OCI-LY3 (cell line): ENCODE measurements around the gene INPP5A.

Experiments used
- H2AFZ ChIP-seq: fragments of 200-600, 300-600 bp; shearing (Covaris generic); 2 replicates; pipeline ENCODE4 v1.6.0; 2014; ENCODE audit warnings: antibody characterized with exemption, low read depth, low read length
- H3K27ac ChIP-seq: fragments of 200-600, 300-600 bp; sonication (generic); 2 replicates; pipeline ENCODE4 v1.5.1; 2014; ENCODE audit warnings: mild to moderate bottlenecking, low read length, moderate library complexity, mixed read lengths
- H3K27me3 ChIP-seq: fragments of 200-600, 300-600 bp; sonication (generic); 2 replicates; pipeline ENCODE4 v1.6.1; 2014; ENCODE audit warnings: low read depth, low read length, mixed read lengths
- H3K36me3 ChIP-seq: fragments of 200-600, 300-600 bp; sonication (generic); replicated peaks from 2 replicates; pipeline ENCODE3; 2014; ENCODE audit warnings: low read depth, low read length, mixed read lengths
- H3K4me1 ChIP-seq: fragments of 300-600, 200-600 bp; sonication (generic); 2 replicates; pipeline ENCODE4 v1.6.1; 2014; ENCODE audit warnings: low read length, mixed read lengths
- H3K4me2 ChIP-seq: fragments of 200-600, 300-600 bp; sonication (generic); 2 replicates; pipeline ENCODE4 v1.6.1; 2014; ENCODE audit warnings: low read length, mixed read lengths
- H3K4me3 ChIP-seq: fragments of 300-600, 200-600 bp; sonication (generic); 2 replicates; pipeline ENCODE4 v1.5.1; 2014; ENCODE audit warnings: antibody characterized with exemption, mild to moderate bottlenecking, low read length, moderate library complexity
- H3K79me2 ChIP-seq: fragments of 300-600, 200-600 bp; shearing (Covaris generic); 2 replicates; pipeline ENCODE4 v1.6.1; 2014; ENCODE audit warnings: mild to moderate bottlenecking, low read length, mixed read lengths
- H3K9ac ChIP-seq: fragments of 300-600, 200-600 bp; shearing (Covaris generic); 2 replicates; pipeline ENCODE4 v1.6.0; 2014; ENCODE audit warnings: mild to moderate bottlenecking, low read length, moderate library complexity
- H3K9me3 ChIP-seq: fragments of 200-600, 300-600 bp; shearing (Covaris generic); 2 replicates; pipeline ENCODE4 v1.6.1; 2014; ENCODE audit warnings: low read length, mixed read lengths; ENCODE audit not compliant: insufficient read depth
- H4K20me1 ChIP-seq: fragments of 200-600, 300-600 bp; sonication (generic); 2 replicates; pipeline ENCODE4 v1.6.1; 2016; ENCODE audit warnings: low read length, mixed read lengths; ENCODE audit not compliant: insufficient read depth
- EZH2phosphoT487 ChIP-seq: fragments of 200-600 bp; shearing (Covaris generic); IDR thresholded peaks from 2 replicates; pipeline ENCODE4 v1.6.1; 2018; ENCODE audit warnings: antibody characterized with exemption, mixed run types, low read depth
- TF ChIP-seq, protein P1 (sequence below): fragments of 200-600, 300-600 bp; sonication (generic); IDR thresholded peaks from 2 replicates; pipeline ENCODE4 v1.5.1; 2014; ENCODE audit warnings: antibody characterized with exemption, low read length, low read depth

The INPP5A gene

DNA sequence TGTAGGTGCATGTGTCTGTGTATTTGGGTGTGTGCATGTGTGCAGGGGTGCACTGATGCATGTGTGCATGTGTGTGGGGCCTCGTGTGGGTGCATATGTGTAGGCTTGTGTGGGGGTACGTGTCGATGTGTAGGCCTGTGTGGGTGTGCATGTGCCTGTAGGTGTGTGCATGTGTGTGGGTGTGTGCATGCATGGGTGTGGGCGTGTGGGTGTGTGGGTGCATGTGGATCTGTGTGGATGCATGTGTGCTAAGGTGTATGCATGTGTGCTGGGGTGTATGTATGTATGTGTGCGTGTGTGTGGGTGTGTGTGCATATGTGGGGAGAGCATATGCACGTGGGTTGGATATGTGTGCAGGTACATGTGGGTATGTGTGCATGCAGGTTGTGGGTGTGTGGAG, 175.2 kb downstream of the INPP5A start:
- no peak for TF ChIP-seq EZH2phosphoT487
- TF ChIP-seq, protein P1, sequence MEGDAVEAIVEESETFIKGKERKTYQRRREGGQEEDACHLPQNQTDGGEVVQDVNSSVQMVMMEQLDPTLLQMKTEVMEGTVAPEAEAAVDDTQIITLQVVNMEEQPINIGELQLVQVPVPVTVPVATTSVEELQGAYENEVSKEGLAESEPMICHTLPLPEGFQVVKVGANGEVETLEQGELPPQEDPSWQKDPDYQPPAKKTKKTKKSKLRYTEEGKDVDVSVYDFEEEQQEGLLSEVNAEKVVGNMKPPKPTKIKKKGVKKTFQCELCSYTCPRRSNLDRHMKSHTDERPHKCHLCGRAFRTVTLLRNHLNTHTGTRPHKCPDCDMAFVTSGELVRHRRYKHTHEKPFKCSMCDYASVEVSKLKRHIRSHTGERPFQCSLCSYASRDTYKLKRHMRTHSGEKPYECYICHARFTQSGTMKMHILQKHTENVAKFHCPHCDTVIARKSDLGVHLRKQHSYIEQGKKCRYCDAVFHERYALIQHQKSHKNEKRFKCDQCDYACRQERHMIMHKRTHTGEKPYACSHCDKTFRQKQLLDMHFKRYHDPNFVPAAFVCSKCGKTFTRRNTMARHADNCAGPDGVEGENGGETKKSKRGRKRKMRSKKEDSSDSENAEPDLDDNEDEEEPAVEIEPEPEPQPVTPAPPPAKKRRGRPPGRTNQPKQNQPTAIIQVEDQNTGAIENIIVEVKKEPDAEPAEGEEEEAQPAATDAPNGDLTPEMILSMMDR = no peak
- H3K9me3 ChIP-seq = no peaks in the 10 kb centered on the region
- no peaks in the 10 kb centered on the region for H3K4me1 ChIP-seq
- H3K27me3 ChIP-seq = no peaks in the 10 kb centered on the region
- H3K36me3 ChIP-seq = no peaks in the 10 kb centered on the region
- no peaks in the 10 kb centered on the region for H4K20me1 ChIP-seq
- H3K79me2 ChIP-seq = no peaks in the 10 kb centered on the region
- H3K27ac ChIP-seq = no peak overlapping the region
- H3K9ac ChIP-seq = no peak overlapping the region
- H3K4me3 ChIP-seq = no peak overlapping the region
- no peak overlapping the region for H2AFZ ChIP-seq
- no peak overlapping the region for H3K4me2 ChIP-seq

DNA sequence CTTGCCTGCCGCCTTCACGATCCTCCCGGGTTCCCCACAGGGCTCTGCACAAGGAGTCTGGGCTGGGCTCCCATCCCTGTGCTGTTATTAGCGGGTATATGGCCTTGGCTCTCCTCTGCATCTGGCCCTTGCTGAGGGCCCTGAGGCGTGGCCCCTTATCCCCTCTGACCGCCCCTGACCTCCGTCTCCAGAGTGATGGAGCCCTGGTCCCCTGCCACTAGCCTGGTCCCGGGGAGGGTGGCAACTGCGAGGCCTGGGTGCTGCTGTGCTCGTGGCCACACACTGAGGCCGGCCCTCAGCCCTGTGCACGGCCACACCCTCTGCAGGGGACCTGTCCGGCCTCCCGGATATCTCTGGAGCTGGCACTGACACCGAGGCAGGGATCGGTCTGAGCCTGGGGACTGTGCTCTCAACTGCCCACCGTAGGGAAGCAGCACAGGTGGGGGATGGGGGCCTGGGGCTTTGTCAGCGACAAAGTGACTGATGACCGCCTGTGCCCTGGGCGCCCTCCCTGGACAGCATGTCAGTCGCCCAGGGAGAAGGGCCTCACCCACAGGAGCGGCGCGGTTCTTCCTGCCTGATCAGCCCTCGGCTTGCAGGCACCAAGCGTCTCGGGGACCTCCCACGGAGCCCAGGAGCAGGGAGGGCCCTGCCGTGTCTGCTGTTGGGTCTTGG, 176.0 kb downstream of the INPP5A start:
- Histone ChIP-seq H3K79me2 (no peaks in the 10 kb centered on the region), H3K36me3 (no peaks in the 10 kb centered on the region), H2AFZ (no peak overlapping the region), H3K9me3 (no peaks in the 10 kb centered on the region), H4K20me1 (no peaks in the 10 kb centered on the region), H3K9ac (no peak overlapping the region), H3K4me2 (no peak overlapping the region), H3K4me1 (no peaks in the 10 kb centered on the region), H3K27ac (no peak overlapping the region), H3K27me3 (no peaks in the 10 kb centered on the region), H3K4me3 (no peak overlapping the region)
- no peak for TF ChIP-seq EZH2phosphoT487

DNA sequence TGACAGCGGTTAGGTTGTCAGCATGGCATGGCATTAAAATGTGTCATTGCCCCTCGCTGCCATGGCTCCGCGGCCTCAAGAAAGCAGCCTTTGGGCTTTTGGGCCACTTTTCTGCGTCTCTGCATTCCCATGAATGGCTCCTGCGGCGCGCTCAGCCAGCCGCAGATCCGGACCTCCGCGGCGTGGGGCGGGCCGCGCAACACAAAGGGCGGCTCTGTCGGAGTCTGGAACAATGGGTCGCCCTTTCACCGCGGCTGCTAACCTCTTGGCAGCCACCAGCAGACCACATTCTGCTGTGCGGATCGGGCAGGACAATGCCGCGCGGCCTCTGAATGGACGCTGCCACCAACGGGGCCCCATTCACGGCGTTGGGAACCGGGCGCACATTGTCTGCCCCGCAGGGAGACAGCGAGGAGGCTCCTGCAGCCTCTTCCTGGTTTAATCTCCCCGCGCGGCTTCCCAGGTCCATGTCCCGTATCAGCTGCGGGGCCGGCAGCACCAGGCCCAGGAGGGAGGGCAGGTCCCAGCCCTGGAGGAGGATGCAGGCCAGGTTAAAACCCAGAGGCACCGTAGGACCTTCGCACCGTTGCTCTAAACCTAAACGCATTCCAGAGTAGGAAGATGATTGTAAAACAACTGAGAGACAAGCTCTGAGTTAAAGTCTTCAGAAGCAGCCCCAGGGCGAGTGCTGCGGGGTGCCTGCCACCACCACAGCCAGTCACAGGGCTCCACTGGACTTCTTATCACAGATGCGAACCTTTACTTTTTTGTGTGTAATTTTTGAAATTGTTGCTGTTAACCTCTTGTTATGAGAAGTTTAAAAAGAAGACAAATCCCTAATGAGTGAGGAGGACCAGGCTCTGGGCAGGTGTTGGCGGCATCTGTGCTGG, 176.8 kb downstream of the INPP5A start:
- TF ChIP-seq, protein P1 = no peak
- no peak for TF ChIP-seq EZH2phosphoT487
- no peaks in the 10 kb centered on the region for H3K79me2 ChIP-seq
- H3K27ac ChIP-seq = no peak overlapping the region
- H3K9me3 ChIP-seq = no peaks in the 10 kb centered on the region
- H4K20me1 ChIP-seq = no peaks in the 10 kb centered on the region
- H3K27me3 ChIP-seq = no peaks in the 10 kb centered on the region
- no peaks in the 10 kb centered on the region for H3K4me1 ChIP-seq
- H3K4me3 ChIP-seq = no peak overlapping the region
- H3K36me3 ChIP-seq = no peaks in the 10 kb centered on the region
- no peak overlapping the region for H3K4me2 ChIP-seq
- H2AFZ ChIP-seq = no peak overlapping the region
- H3K9ac ChIP-seq = no peak overlapping the region

DNA sequence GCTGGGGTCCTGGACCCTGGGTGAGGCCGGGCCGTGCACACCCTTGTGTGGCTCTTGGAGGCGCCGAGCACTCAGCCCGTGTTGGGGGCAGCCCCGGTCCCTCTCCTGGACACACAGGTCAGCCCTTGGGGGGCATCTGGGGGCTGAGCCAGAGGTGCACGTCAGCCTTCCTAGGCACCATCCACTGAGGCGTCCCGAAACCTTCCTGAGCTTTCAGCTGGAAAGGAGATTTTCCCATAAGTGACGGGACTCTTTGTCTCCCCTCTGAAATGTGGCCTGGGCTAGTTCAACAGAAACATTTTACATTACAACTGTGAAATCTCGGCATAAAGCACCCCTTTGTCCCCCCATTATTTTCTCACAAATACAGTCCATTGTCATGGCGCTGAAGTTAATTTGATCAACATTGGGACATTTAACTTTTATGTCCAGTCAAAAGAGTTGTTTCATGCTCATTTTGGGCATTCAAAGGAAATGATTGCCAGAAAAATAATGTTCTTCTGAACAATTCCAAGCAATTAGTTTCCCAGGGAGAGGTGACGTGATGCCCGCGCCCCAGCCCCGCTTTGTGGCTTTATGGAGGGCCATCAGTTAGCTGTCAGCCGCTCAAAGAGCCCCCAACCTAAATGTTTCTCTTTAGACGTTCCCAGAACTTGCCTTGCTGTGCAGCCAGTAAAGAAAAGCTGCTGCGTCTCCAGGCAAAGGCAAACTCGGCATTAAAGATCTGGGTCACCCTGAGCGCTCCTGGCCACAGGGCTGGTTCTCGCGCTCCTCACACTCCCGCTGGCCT, 177.6 kb downstream of the INPP5A start:
- Histone ChIP-seq H2AFZ (no peak overlapping the region), H4K20me1 (no peaks in the 10 kb centered on the region), H3K9ac (no peak overlapping the region), H3K36me3 (no peaks in the 10 kb centered on the region), H3K4me2 (no peak overlapping the region), H3K4me1 (no peaks in the 10 kb centered on the region), H3K4me3 (no peak overlapping the region), H3K27ac (no peak overlapping the region), H3K79me2 (no peaks in the 10 kb centered on the region), H3K9me3 (no peaks in the 10 kb centered on the region), H3K27me3 (no peaks in the 10 kb centered on the region)
- TF ChIP-seq EZH2phosphoT487 = no peak
- TF ChIP-seq, protein P1 = no peak
